Cardiac muscle cell (in vitro differentiated cells and primary cell): Measurements from ENCODE around the gene ATXN7. TPM values are rescaled to one million over a fixed set of nuclear protein-coding genes. Genes with fewer than 3 reads are reported as not detected.

Experiments
- DNase-seq, 2 donors: peaks; one replicate each; pipeline versions ENCODE4 v3.0.0 to v3.0.0-alpha.2; 2010 to 2017; ENCODE audit warnings: low read depth in 1 of 2, low spot score in 1 of 2
- H3K27ac ChIP-seq: fragments of 200-600 bp; sonication (generic); 2 replicates; pipeline ENCODE4 v1.5.1; 2016
- H3K27me3 ChIP-seq: fragments of 200-600 bp; sonication (generic); 2 replicates; pipeline ENCODE4 v1.6.0; 2016; ENCODE audit warnings: control low read depth
- H3K36me3 ChIP-seq: fragments of 200-600 bp; sonication (generic); 2 replicates; pipeline ENCODE4 v1.5.1; 2016; ENCODE audit warnings: control low read depth
- H3K4me1 ChIP-seq: fragments of 200-600 bp; sonication (generic); 2 replicates; pipeline ENCODE4 v1.8.1; 2017; ENCODE audit warnings: low read depth, mild to moderate bottlenecking, mixed run types
- H3K4me3 ChIP-seq: fragments of 200-600 bp; sonication (generic); 2 replicates; pipeline ENCODE4 v1.5.1; 2016; ENCODE audit warnings: mild to moderate bottlenecking
- H3K9me3 ChIP-seq: fragments of 200-600 bp; sonication (generic); 2 replicates; pipeline ENCODE4 v1.5.1; 2017; ENCODE audit warnings: low read depth, mild to moderate bottlenecking, control low read depth
- polyA plus RNA-seq: library from polyadenylated mRNA; unstranded; fragments of >200 nt; fragmentation: Nextera tagmentation; extraction: Ambion mirVana; gene quantifications from 2 replicates; pipeline ENCODE4 v1.2.1, GENCODE V29; 2016
- total RNA-seq: library from RNA; depleted of rRNA; stranded (reverse); fragments of >200 nt; gene quantifications from 2 replicates; pipeline ENCODE4 v1.2.3, GENCODE V29; 2016
- TF ChIP-seq, protein P1 (sequence below): IDR thresholded peaks from 2 replicates; pipeline ENCODE4 v1.5.1; 2012; ENCODE audit warnings: low read depth, mild to moderate bottlenecking, low read length

The ATXN7 gene
- total and polyA plus RNA-seq, 2 experiments from 2014 or later: 8.2 to 8.3 TPM

GRCh38 chr3:63952248-63952594, 88.6 kb downstream of the ATXN7 start:
- Histone ChIP-seq H3K4me1 (peaks cover 37% of the 10 kb centered on the region), H3K27me3 (no peaks in the 10 kb centered on the region), H3K9me3 (no peaks in the 10 kb centered on the region), H3K4me3 (no peak overlapping the region), H3K27ac (no peak overlapping the region), H3K36me3 (no peaks in the 10 kb centered on the region)
- TF ChIP-seq, protein P1, sequence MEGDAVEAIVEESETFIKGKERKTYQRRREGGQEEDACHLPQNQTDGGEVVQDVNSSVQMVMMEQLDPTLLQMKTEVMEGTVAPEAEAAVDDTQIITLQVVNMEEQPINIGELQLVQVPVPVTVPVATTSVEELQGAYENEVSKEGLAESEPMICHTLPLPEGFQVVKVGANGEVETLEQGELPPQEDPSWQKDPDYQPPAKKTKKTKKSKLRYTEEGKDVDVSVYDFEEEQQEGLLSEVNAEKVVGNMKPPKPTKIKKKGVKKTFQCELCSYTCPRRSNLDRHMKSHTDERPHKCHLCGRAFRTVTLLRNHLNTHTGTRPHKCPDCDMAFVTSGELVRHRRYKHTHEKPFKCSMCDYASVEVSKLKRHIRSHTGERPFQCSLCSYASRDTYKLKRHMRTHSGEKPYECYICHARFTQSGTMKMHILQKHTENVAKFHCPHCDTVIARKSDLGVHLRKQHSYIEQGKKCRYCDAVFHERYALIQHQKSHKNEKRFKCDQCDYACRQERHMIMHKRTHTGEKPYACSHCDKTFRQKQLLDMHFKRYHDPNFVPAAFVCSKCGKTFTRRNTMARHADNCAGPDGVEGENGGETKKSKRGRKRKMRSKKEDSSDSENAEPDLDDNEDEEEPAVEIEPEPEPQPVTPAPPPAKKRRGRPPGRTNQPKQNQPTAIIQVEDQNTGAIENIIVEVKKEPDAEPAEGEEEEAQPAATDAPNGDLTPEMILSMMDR: no peak
- DNase-seq: no peak

DNA sequence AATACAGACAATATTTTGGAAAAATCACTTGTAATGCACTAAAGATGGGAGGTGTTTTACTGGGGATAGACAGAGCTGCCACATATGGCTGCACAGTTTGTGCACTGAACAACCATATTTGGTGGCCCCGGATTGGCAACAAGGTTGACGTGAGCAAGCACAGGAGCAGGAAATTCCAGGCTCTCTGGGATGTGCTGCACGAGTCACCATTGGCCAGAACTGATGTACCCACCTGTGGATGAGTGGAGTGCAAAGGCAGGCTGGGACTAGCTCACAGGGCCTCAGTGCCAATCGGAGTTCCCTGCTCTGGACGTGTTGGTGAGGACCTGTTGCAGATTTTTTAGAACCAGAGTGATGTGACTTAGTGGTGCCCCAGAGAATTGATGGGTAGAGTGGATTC, 90.5 kb downstream of the ATXN7 start:
- Histone ChIP-seq H3K4me3 (no peak overlapping the region), H3K27ac (no peak overlapping the region), H3K4me1 (peaks cover 23% of the 10 kb centered on the region), H3K27me3 (no peaks in the 10 kb centered on the region), H3K9me3 (no peaks in the 10 kb centered on the region), H3K36me3 (no peaks in the 10 kb centered on the region)
- no peak for DNase-seq
- TF ChIP-seq, protein P1: no peak

- TF ChIP-seq, protein P1: no peak
- no peak for DNase-seq
- H3K27me3 ChIP-seq: no peaks in the 10 kb centered on the region
- no peaks in the 10 kb centered on the region for H3K9me3 ChIP-seq
- H3K4me1 ChIP-seq: peaks cover 16% of the 10 kb centered on the region
- H3K27ac ChIP-seq: no peak overlapping the region
- H3K36me3 ChIP-seq: no peaks in the 10 kb centered on the region
- no peak overlapping the region for H3K4me3 ChIP-seq
These were observed 91.5 kb downstream of the ATXN7 start for GRCh38 chr3:63955036-63955650.

- H3K27ac ChIP-seq: no peak overlapping the region
- peaks cover 8% of the 10 kb centered on the region for H3K4me1 ChIP-seq
- no peak for DNase-seq
- TF ChIP-seq, protein P1: no peak
- H3K9me3 ChIP-seq: no peaks in the 10 kb centered on the region
- no peak overlapping the region for H3K4me3 ChIP-seq
- H3K27me3 ChIP-seq: no peaks in the 10 kb centered on the region
- no peaks in the 10 kb centered on the region for H3K36me3 ChIP-seq
These were observed 92.3 kb downstream of the ATXN7 start for GRCh38 chr3:63955830-63956545.

- Histone ChIP-seq H3K36me3 (no peaks in the 10 kb centered on the region), H3K4me3 (no peak overlapping the region), H3K9me3 (no peaks in the 10 kb centered on the region), H3K4me1 (peaks cover under 1% of the 10 kb centered on the region), H3K27me3 (no peaks in the 10 kb centered on the region), H3K27ac (no peak overlapping the region)
- TF ChIP-seq, protein P1: no peak
- DNase-seq: no peak
These were observed 95.5 kb downstream of the ATXN7 start for GRCh38 chr3:63959146-63959545.
